SK-N-SH (cell line): Measurements from ENCODE around the gene DSTN. TPM values are rescaled to one million over a fixed set of nuclear protein-coding genes. Genes with fewer than 3 reads are reported as not detected.

Experiments
- CTCF ChIA-PET: fragments of 300-600, 350-600 bp; formaldehyde crosslinking; extraction: SDS; loops from one replicate; lab custom pipeline; 2021; lab: Yijun Ruan, JAX
- POLR2A ChIA-PET: fragments of 350-600 bp; sonication (Branson Sonifier 250); formaldehyde crosslinking; extraction: SDS; loops from one replicate; lab custom pipeline; 2020; ENCODE audit warnings: antibody characterized with exemption, inconsistent platforms; lab: Yijun Ruan, JAX
- DNase-seq: peaks from one replicate; pipeline ENCODE4 v3.0.0; 2012
- H2AFZ ChIP-seq: fragments of 200-600 bp; sonication (generic); 2 replicates; pipeline ENCODE4 v1.8.1; 2016; ENCODE audit warnings: antibody characterized with exemption, mild to moderate bottlenecking, low read depth
- H3F3A ChIP-seq: fragments of 200-600 bp; sonication (generic); replicated peaks from 2 replicates; pipeline ENCODE3; 2016; ENCODE audit warnings: antibody characterized with exemption, mild to moderate bottlenecking; ENCODE audit not compliant: insufficient read depth
- H3K27ac ChIP-seq, 2 experiments: fragments of 200-500 bp in 1 of 2; fragments of 200-600 bp in 1 of 2; sonication (Bioruptor generic) in 1 of 2; sonication (generic), shearing (Covaris generic) in 1 of 2; 2 replicates each; pipeline versions ENCODE4 v1.5.1 to v1.6.1; 2014 to 2016; ENCODE audit warnings: low read depth in 2 of 2, inconsistent platforms in 1 of 2, low read length in 1 of 2, mild to moderate bottlenecking in 1 of 2, mixed read lengths in 1 of 2
- H3K27me3 ChIP-seq: fragments of 200-600 bp; sonication (generic), shearing (Covaris generic); 2 replicates; pipeline ENCODE4 v1.6.1; 2016; ENCODE audit warnings: mixed run types; ENCODE audit not compliant: insufficient read depth
- H3K36me3 ChIP-seq, 2 experiments: fragments of 200-500 bp in 1 of 2; fragments of 200-600 bp in 1 of 2; sonication (Bioruptor generic) in 1 of 2; sonication (generic) in 1 of 2; replicated peaks in 1 of 2; 2 replicates each; pipeline versions ENCODE3 to v1.5.1; 2014 to 2016; ENCODE audit warnings: low read length in 1 of 2, mild to moderate bottlenecking in 1 of 2; ENCODE audit not compliant: insufficient read depth in 2 of 2, control insufficient read depth in 1 of 2
- H3K4me1 ChIP-seq, 2 experiments: fragments of 200-500 bp in 1 of 2; fragments of 200-600 bp in 1 of 2; sonication (Bioruptor generic) in 1 of 2; sonication (generic), shearing (Covaris generic) in 1 of 2; 2 replicates each; pipeline versions ENCODE4 v1.5.1 to v1.6.1; 2014 to 2016; ENCODE audit warnings: low read depth in 1 of 2, low read length in 1 of 2, mixed run types in 1 of 2; ENCODE audit not compliant: insufficient read depth in 2 of 2, control insufficient read depth in 1 of 2
- H3K4me2 ChIP-seq: fragments of 200-600 bp; sonication (generic), shearing (Covaris generic); 2 replicates; pipeline ENCODE4 v1.6.1; 2017; ENCODE audit warnings: mixed run types
- H3K4me3 ChIP-seq, 2 experiments: fragments of 200-500 bp in 1 of 2; fragments of 200-600 bp in 1 of 2; sonication (Bioruptor generic) in 1 of 2; sonication (generic), shearing (Covaris generic) in 1 of 2; 2 replicates each; pipeline versions ENCODE4 v1.5.1 to v1.8.1; 2014 to 2016; ENCODE audit warnings: low read depth in 2 of 2, inconsistent platforms in 1 of 2, low read length in 1 of 2, mild to moderate bottlenecking in 1 of 2, mixed read lengths in 1 of 2, moderate library complexity in 1 of 2
- H3K79me2 ChIP-seq: fragments of 200-600 bp; sonication (generic); 2 replicates; pipeline ENCODE4 v1.8.1; 2017; ENCODE audit warnings: mild to moderate bottlenecking; ENCODE audit not compliant: insufficient read depth
- H3K9ac ChIP-seq: fragments of 200-600 bp; sonication (generic); 2 replicates; pipeline ENCODE4 v1.6.1; 2017; ENCODE audit warnings: mixed run types
- H3K9me2 ChIP-seq: fragments of 200-600 bp; sonication (generic); 2 replicates; pipeline ENCODE4 v1.6.1; 2017; ENCODE audit warnings: mixed run types
- H3K9me3 ChIP-seq: fragments of 200-600 bp; sonication (generic); 2 replicates; pipeline ENCODE4 v1.6.1; 2017; ENCODE audit warnings: mixed run types, mild to moderate bottlenecking, moderate library complexity
- H4K20me1 ChIP-seq: fragments of 200-600 bp; sonication (generic); 2 replicates; pipeline ENCODE4 v1.6.1; 2017; ENCODE audit warnings: mild to moderate bottlenecking, mixed run types; ENCODE audit not compliant: insufficient read depth
- CTCF ChIP-seq: fragments of 200-600 bp; sonication (generic); IDR thresholded peaks from 2 replicates; pipeline ENCODE4 v1.6.1; 2017; ENCODE audit warnings: antibody characterized with exemption, mild to moderate bottlenecking, moderate library complexity
- ELF1 ChIP-seq: IDR thresholded peaks from 2 replicates; pipeline ENCODE4 v1.4.0; 2012
- EZH2phosphoT487 ChIP-seq: fragments of 200-600 bp; sonication (generic); IDR thresholded peaks from 2 replicates; pipeline ENCODE4 v1.6.1; 2017; ENCODE audit warnings: low read depth, mixed run types, mild to moderate bottlenecking, antibody characterized with exemption, moderate library complexity, borderline replicate concordance
- FOSL2 ChIP-seq: IDR thresholded peaks from 2 replicates; pipeline ENCODE4 v1.4.0; 2012; ENCODE audit warnings: low read depth, mild to moderate bottlenecking, moderate library complexity, borderline replicate concordance
- FOXJ3 ChIP-seq: sonication (generic); formaldehyde crosslinking; IDR thresholded peaks from 2 replicates; pipeline ENCODE4 v1.5.1; 2020; ENCODE audit warnings: mild to moderate bottlenecking, missing genetic modification reagents
- GATA2 ChIP-seq: sonication (generic); formaldehyde crosslinking; IDR thresholded peaks from 2 replicates; pipeline ENCODE4 v1.5.0; 2020; ENCODE audit warnings: mild to moderate bottlenecking, missing genetic modification reagents
- IRF3 ChIP-seq: fragments of 150-350 bp; IDR thresholded peaks from 2 replicates; pipeline ENCODE4 v1.6.1; 2016; ENCODE audit warnings: mild to moderate bottlenecking, low read depth, low read length
- JUND ChIP-seq: IDR thresholded peaks from 2 replicates; pipeline ENCODE4 v1.4.0; 2012
- MAX ChIP-seq: IDR thresholded peaks from 2 replicates; pipeline ENCODE4 v1.4.0; 2012; ENCODE audit warnings: low read depth
- MEF2A ChIP-seq: IDR thresholded peaks from 2 replicates; pipeline ENCODE4 v1.4.0; 2012; ENCODE audit warnings: low read depth, borderline replicate concordance
- MXI1 ChIP-seq: IDR thresholded peaks from 2 replicates; pipeline ENCODE4 v1.6.1; 2012; ENCODE audit warnings: mild to moderate bottlenecking, low read depth, low read length, improper control_type of control experiment
- POLR2AphosphoS5 ChIP-seq: IDR thresholded peaks from 2 replicates; pipeline ENCODE4 v1.6.1; 2012; ENCODE audit warnings: low read depth, low read length
- RAD21 ChIP-seq: IDR thresholded peaks from 2 replicates; pipeline ENCODE4 v1.6.1; 2012; ENCODE audit warnings: mild to moderate bottlenecking, low read length
- USF1 ChIP-seq: IDR thresholded peaks from 2 replicates; pipeline ENCODE4 v1.4.0; 2012; ENCODE audit warnings: low read depth, borderline replicate concordance
- USF2 ChIP-seq: fragments of 150-350 bp; IDR thresholded peaks from 2 replicates; pipeline ENCODE4 v1.6.1; 2017; ENCODE audit warnings: antibody characterized with exemption, low read length, low read depth, borderline replicate concordance
- YY1 ChIP-seq: IDR thresholded peaks from 2 replicates; pipeline ENCODE4 v1.4.0; 2012; ENCODE audit warnings: low read depth, mild to moderate bottlenecking
- WGBS: methylation state at CpG from one replicate; pipeline ENCODE4 v1.1.6; 2017; ENCODE audit warnings: low lambda C conversion rate; 5-methylcytosine and 5-hydroxymethylcytosine counted together
- polyA plus RNA-seq, 3 experiments: library from polyadenylated mRNA; depleted of rRNA; stranded (reverse); fragments of >200 nt; gene quantifications; 2 replicates each; pipeline ENCODE4 v1.2.3, GENCODE V29; 2012

DSTN gene
- polyA plus RNA-seq, 1 of the 3 experiments (the other 2 are of a cell fraction), result 167 TPM

- H3K4me2 ChIP-seq, result no peak overlapping the region
- 95% methylated on average over 12 of the region's 13 CpGs for WGBS
- TF ChIP-seq FOSL2 (no peak), USF1 (no peak), POLR2AphosphoS5 (no peak), YY1 (no peak), CTCF (no peak), MAX (no peak), MEF2A (no peak), JUND (no peak), RAD21 (no peak), FOXJ3 (CRISPR knock-in tag) (no peak), EZH2phosphoT487 (no peak), ELF1 (no peak), MXI1 (no peak), GATA2 (no peak), USF2 (no peak), IRF3 (no peak)
- TF ChIP-seq, all 33 proteins: peak for 0
- no peaks in the 10 kb centered on the region for H3K27me3 ChIP-seq
- H3K4me1 ChIP-seq, result peaks cover 0 to 20% of the 10 kb centered on the region in 2 experiments; a peak in 1 of 4 replicates
- H3K36me3 ChIP-seq, result peaks cover 8 to 61% of the 10 kb centered on the region in 2 experiments
- ChIA-PET POLR2A (interaction anchor here (2.3 kb wide), 1 partner anchor 65 kb away, joined by 8 read pairs; the partner anchor contains the start of gene DSTN), CTCF (interaction anchor here (0.9 to 4.2 kb wide), 10 partner anchors 9 to 362 kb away, joined by 3 to 23 read pairs (median 4); no protein-coding TSS in a partner anchor)
- H4K20me1 ChIP-seq, result peaks cover 25% of the 10 kb centered on the region; the same call in 1 of the 2 replicates
- no peak overlapping the region for H3K9ac ChIP-seq
- H2AFZ ChIP-seq, result no peak overlapping the region
- H3K27ac ChIP-seq, result no peak overlapping the region
- no peak overlapping the region for H3K4me3 ChIP-seq
- H3F3A ChIP-seq, result no peaks in the 10 kb centered on the region
- H3K9me2 ChIP-seq, result no peaks in the 10 kb centered on the region
- DNase-seq, result no peak
- H3K79me2 ChIP-seq, result no peaks in the 10 kb centered on the region
- H3K9me3 ChIP-seq, result no peaks in the 10 kb centered on the region
These were observed 64.9 kb downstream of the DSTN start for GRCh38 chr20:17634661-17635331.
